IPS-20b (cell line): ENCODE results near the gene FAM78A.
"Not testable (repeated sequence)": the region's sequence is repeated elsewhere in the genome, so short reads cannot be mapped to it uniquely, and the experiment has no call there.

Source experiments
- H3K27ac ChIP-seq: one replicate; pipeline ENCODE4 v1.5.1; 2013; ENCODE audit warnings: low read length
- H3K27me3 ChIP-seq: 2 replicates; pipeline ENCODE4 v1.6.1; 2013; ENCODE audit warnings: mild to moderate bottlenecking, low read length, inconsistent platforms; ENCODE audit not compliant: insufficient read depth
- H3K36me3 ChIP-seq: 2 replicates; pipeline ENCODE4 v1.6.1; 2013; ENCODE audit warnings: low read depth, mild to moderate bottlenecking, inconsistent platforms, low read length, moderate library complexity; ENCODE audit not compliant: insufficient read depth
- H3K4me1 ChIP-seq: 2 replicates; pipeline ENCODE4 v1.6.1; 2013; ENCODE audit warnings: mild to moderate bottlenecking, control low read depth, inconsistent platforms, low read length, moderate library complexity; ENCODE audit not compliant: insufficient read depth
- H3K4me3 ChIP-seq: 2 replicates; pipeline ENCODE4 v1.5.1; 2013; ENCODE audit warnings: mild to moderate bottlenecking, low read length, inconsistent platforms
- H3K9ac ChIP-seq: 2 replicates; pipeline ENCODE4 v1.6.1; 2013; ENCODE audit warnings: low read depth, mild to moderate bottlenecking, inconsistent platforms, low read length, moderate library complexity
- H3K9me3 ChIP-seq: 2 replicates; pipeline ENCODE4 v1.6.1; 2013; ENCODE audit warnings: mild to moderate bottlenecking, low read depth, low read length, inconsistent platforms; ENCODE audit not compliant: insufficient read depth

Gene FAM78A

GRCh38 chr9:131270171-131271015, 5.9 kb downstream of the FAM78A start:
- no peaks in the 10 kb centered on the region for H3K4me1 ChIP-seq
- no peak overlapping the region for H3K9ac ChIP-seq
- H3K27ac ChIP-seq: no peak overlapping the region
- H3K4me3 ChIP-seq: no peak overlapping the region
- H3K9me3 ChIP-seq: no peaks in the 10 kb centered on the region
- no peaks in the 10 kb centered on the region for H3K36me3 ChIP-seq
- H3K27me3 ChIP-seq: peaks cover 14% of the 10 kb centered on the region

- no peaks in the 10 kb centered on the region for H3K36me3 ChIP-seq
- H3K27me3 ChIP-seq: no peaks in the 10 kb centered on the region
- no peaks in the 10 kb centered on the region for H3K9me3 ChIP-seq
- no peaks in the 10 kb centered on the region for H3K4me1 ChIP-seq
- no peak overlapping the region for H3K9ac ChIP-seq
- no peak overlapping the region for H3K4me3 ChIP-seq
- no peak overlapping the region for H3K27ac ChIP-seq
Observed at GRCh38 chr9:131266266-131267229, 9.8 kb downstream of the FAM78A start.

- H3K36me3 ChIP-seq: no peaks in the 10 kb centered on the region
- no peaks in the 10 kb centered on the region for H3K27me3 ChIP-seq
- no peaks in the 10 kb centered on the region for H3K4me1 ChIP-seq
- H3K9ac ChIP-seq: no peak overlapping the region
- H3K4me3 ChIP-seq: no peak overlapping the region
- no peak overlapping the region for H3K27ac ChIP-seq
- no peaks in the 10 kb centered on the region for H3K9me3 ChIP-seq
Observed at GRCh38 chr9:131264231-131264630, 12.1 kb downstream of the FAM78A start.

- no peaks in the 10 kb centered on the region for H3K4me1 ChIP-seq
- H3K27ac ChIP-seq: no peak overlapping the region
- H3K27me3 ChIP-seq: no peaks in the 10 kb centered on the region
- no peaks in the 10 kb centered on the region for H3K9me3 ChIP-seq
- no peak overlapping the region for H3K4me3 ChIP-seq
- no peaks in the 10 kb centered on the region for H3K36me3 ChIP-seq
- H3K9ac ChIP-seq: no peak overlapping the region
Observed at GRCh38 chr9:131263701-131264100, 12.6 kb downstream of the FAM78A start.

GRCh38 chr9:131263033-131263343, 13.3 kb downstream of the FAM78A start:
- not testable (repeated sequence) for H3K4me3 ChIP-seq, H3K27me3 ChIP-seq, H3K4me1 ChIP-seq, H3K27ac ChIP-seq, H3K36me3 ChIP-seq, H3K9ac ChIP-seq, H3K9me3 ChIP-seq

GRCh38 chr9:131262327-131263032, 13.8 kb downstream of the FAM78A start:
- Histone ChIP-seq H3K9ac (no peak overlapping the region), H3K27ac (no peak overlapping the region), H3K27me3 (no peaks in the 10 kb centered on the region), H3K4me3 (no peak overlapping the region), H3K9me3 (no peaks in the 10 kb centered on the region), H3K4me1 (no peaks in the 10 kb centered on the region), H3K36me3 (no peaks in the 10 kb centered on the region)

- Histone ChIP-seq H3K27me3 (no peaks in the 10 kb centered on the region), H3K4me3 (no peak overlapping the region), H3K9ac (no peak overlapping the region), H3K27ac (no peak overlapping the region), H3K4me1 (no peaks in the 10 kb centered on the region), H3K9me3 (no peaks in the 10 kb centered on the region), H3K36me3 (no peaks in the 10 kb centered on the region)
Observed at GRCh38 chr9:131260751-131261452, 15.4 kb downstream of the FAM78A start.

- H3K9ac ChIP-seq: no peak overlapping the region
- no peaks in the 10 kb centered on the region for H3K27me3 ChIP-seq
- H3K27ac ChIP-seq: no peak overlapping the region
- H3K4me3 ChIP-seq: no peak overlapping the region
- no peaks in the 10 kb centered on the region for H3K9me3 ChIP-seq
- H3K36me3 ChIP-seq: no peaks in the 10 kb centered on the region
- no peaks in the 10 kb centered on the region for H3K4me1 ChIP-seq
Observed at GRCh38 chr9:131259916-131260597, 16.3 kb downstream of the FAM78A start.

GRCh38 chr9:131259432-131259898, 16.8 kb downstream of the FAM78A start:
- Histone ChIP-seq H3K4me3 (no peak overlapping the region), H3K9ac (no peak overlapping the region), H3K27me3 (no peaks in the 10 kb centered on the region), H3K36me3 (no peaks in the 10 kb centered on the region), H3K27ac (no peak overlapping the region), H3K9me3 (no peaks in the 10 kb centered on the region), H3K4me1 (no peaks in the 10 kb centered on the region)

- Histone ChIP-seq H3K27ac (no peak overlapping the region), H3K9ac (no peak overlapping the region), H3K9me3 (no peaks in the 10 kb centered on the region), H3K4me3 (no peak overlapping the region), H3K36me3 (no peaks in the 10 kb centered on the region), H3K4me1 (no peaks in the 10 kb centered on the region), H3K27me3 (no peaks in the 10 kb centered on the region)
Observed at GRCh38 chr9:131258698-131259431, 17.4 kb downstream of the FAM78A start.
